Measurements from ENCODE around the gene HSPB9. TPM values are rescaled to one million over a fixed set of nuclear protein-coding genes. Genes with fewer than 3 reads are reported as not detected.

The HSPB9 gene
- total RNA-seq, 1 donor from 2014 or later, result 0.36 TPM

DNA sequence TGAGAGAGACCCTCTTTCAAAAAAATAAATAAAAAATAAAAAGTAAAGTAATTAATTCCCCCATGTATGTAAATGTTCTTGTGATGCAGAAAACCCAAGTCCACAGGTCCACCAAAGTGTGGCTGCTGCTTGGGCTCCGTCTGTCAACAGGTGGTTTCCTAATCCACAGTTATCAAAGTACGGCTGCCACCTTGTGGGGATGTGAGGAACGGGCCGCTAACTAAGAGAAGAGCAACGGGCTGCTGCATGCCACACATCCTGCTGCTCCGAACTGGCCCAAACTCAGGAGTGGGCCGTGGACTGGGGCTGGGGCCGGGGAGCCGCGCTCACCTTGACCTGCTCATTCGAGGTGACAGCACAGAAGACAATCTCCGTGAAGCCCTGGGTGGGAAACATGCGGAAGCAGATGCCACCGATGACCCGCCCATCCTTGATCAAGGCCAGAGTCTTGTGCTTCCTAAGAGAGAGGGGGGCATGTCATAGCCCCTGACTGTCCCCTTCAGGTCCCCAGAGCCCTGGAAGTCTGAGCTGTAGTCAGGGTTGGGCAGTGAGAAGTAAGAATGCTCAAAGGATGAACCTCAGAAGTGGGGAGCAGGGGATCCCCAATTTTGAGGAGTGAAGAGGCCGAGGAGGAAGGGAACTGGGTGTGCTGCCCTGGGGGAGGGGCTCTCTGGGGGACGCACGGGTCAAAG is 5.8 kb upstream of the HSPB9 start:
- Mint-ChIP-seq H3K27ac (no peak overlapping the region), H3K4me3 (peak overlapping the region; percentile 47), H3K9me3 (no peaks in the 10 kb centered on the region), H3K4me1 (ENCODE audit: unreplicated experiment) (peaks cover 24% of the 10 kb centered on the region), H3K36me3 (peaks cover 6% of the 10 kb centered on the region), H3K27me3 (no peaks in the 10 kb centered on the region)
- TF ChIP-seq, protein P1, sequence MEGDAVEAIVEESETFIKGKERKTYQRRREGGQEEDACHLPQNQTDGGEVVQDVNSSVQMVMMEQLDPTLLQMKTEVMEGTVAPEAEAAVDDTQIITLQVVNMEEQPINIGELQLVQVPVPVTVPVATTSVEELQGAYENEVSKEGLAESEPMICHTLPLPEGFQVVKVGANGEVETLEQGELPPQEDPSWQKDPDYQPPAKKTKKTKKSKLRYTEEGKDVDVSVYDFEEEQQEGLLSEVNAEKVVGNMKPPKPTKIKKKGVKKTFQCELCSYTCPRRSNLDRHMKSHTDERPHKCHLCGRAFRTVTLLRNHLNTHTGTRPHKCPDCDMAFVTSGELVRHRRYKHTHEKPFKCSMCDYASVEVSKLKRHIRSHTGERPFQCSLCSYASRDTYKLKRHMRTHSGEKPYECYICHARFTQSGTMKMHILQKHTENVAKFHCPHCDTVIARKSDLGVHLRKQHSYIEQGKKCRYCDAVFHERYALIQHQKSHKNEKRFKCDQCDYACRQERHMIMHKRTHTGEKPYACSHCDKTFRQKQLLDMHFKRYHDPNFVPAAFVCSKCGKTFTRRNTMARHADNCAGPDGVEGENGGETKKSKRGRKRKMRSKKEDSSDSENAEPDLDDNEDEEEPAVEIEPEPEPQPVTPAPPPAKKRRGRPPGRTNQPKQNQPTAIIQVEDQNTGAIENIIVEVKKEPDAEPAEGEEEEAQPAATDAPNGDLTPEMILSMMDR (conservative IDR thresholded peaks at IDR 0.05), result peak; percentile 88
- no peak for DNase-seq (ENCODE audit: extremely low spot score, unreplicated experiment)

DNA sequence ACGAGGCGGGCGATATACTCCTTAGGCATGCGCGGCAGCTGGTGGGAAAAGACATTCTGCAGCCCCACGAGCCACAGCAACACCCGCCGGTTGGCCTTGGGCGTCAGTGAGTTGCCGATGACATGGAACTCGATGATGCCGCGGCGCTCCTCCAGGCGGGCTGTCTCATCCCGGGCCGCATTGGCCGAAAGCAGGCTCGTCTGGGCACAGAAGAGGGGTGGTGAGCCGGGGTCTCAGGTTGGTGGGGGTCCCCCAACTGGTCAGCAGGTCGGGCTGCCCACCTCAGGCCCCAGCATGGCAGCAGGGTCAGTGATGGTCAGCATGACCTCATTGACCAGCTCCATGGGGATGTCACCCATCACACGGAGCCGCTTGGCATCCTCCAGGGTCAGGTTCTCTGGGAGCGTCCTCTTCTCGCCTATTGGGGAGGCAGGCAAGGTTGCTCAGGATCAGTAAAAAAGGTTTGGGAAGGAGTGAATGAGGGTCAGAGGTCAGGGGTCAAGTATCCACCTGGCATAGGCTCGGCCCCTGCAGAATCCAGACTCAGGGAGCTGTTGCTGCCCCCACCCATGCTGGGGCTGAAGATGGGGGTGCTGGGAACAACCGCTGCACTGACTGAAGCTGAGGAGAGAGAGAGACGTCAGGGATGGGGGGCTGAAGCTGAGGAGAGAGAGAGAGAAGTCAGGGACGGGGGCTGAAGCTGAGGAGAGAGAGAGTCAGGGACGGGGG is 5.0 kb upstream of the HSPB9 start:
- Mint-ChIP-seq H3K4me1 (ENCODE audit: unreplicated experiment) (peaks cover 24% of the 10 kb centered on the region), H3K9me3 (no peaks in the 10 kb centered on the region), H3K36me3 (peaks cover 6% of the 10 kb centered on the region), H3K27me3 (no peaks in the 10 kb centered on the region), H3K27ac (no peak overlapping the region), H3K4me3 (peak overlapping the region; percentile 37)
- TF ChIP-seq, protein P1 (conservative IDR thresholded peaks at IDR 0.05), result no peak
- DNase-seq (ENCODE audit: extremely low spot score, unreplicated experiment), result no peak

DNA sequence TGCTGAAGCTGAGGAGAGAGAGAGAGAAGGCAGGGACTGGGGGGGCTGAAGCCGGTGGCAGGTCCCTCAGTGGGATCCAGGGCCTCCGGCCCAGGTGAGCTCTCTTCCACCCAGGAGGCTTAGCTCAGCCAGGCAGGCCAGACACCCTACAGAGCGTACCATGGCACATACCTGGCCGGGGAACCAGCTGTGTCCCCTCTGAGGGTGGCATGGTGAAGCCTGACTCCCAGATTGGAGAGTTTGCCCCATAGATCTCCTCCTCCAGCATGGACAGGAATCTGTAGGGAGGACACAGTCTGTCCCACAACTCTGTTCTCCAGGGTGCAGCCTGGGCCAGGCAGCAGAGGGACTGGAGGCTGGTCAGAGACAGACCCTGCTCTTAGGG is 4.5 kb upstream of the HSPB9 start:
- Mint-ChIP-seq H3K27me3 (no peaks in the 10 kb centered on the region), H3K27ac (peak overlapping the region; percentile 22), H3K4me1 (ENCODE audit: unreplicated experiment) (peaks cover 24% of the 10 kb centered on the region), H3K36me3 (peaks cover 6% of the 10 kb centered on the region), H3K4me3 (peak overlapping the region; percentile 34), H3K9me3 (no peaks in the 10 kb centered on the region)
- TF ChIP-seq, protein P1 (conservative IDR thresholded peaks at IDR 0.05), result no peak
- no peak for DNase-seq (ENCODE audit: extremely low spot score, unreplicated experiment)

DNA sequence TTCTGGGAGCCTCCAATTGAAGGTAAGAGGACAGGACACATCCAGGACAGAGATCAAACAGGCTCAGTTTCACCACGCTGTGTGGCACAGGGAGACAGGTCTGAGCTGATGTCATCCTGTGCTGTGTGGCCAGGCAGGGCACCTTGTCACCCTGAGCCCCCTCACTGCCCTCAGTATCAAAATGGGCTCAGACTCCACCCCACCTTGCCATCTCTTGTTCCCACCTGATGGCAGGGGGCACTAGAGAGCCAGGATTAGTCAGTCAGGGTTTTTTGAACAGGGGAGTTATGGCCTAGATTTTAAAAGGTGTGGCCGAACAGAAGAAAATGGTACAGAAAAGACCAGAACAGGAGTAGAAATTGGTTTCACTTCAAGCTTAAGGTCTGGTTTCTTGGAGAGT is 4.1 kb upstream of the HSPB9 start:
- TF ChIP-seq, protein P1 (conservative IDR thresholded peaks at IDR 0.05), result peak; percentile 42
- peak overlapping the region; percentile 22 for H3K27ac Mint-ChIP-seq
- peak overlapping the region; percentile 73 for H3K4me3 Mint-ChIP-seq
- DNase-seq (ENCODE audit: extremely low spot score, unreplicated experiment), result no peak
- H3K9me3 Mint-ChIP-seq, result no peaks in the 10 kb centered on the region
- peaks cover 6% of the 10 kb centered on the region for H3K36me3 Mint-ChIP-seq
- no peaks in the 10 kb centered on the region for H3K27me3 Mint-ChIP-seq
- H3K4me1 Mint-ChIP-seq (ENCODE audit: unreplicated experiment), result peaks cover 24% of the 10 kb centered on the region

DNA sequence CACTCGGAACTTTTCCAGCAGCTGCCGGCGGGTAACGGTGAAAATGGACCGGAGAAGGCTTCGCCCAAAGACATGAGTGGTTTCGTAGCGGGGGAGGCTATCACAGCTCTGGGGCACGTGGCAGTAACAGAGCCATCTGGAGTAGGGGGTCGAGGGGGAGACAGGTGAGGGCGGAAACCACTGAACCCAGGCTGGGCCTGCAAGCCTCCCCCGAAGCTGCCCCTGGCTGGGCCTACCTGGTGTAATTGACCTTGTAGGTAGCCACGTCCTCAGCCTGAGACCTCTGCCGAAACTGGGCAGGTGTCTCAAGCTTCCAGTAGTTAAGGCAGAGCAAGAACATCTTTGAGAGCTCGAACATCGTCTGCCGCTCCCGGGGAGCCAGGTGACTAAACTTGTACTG is 3.3 kb upstream of the HSPB9 start:
- peaks cover 24% of the 10 kb centered on the region for H3K4me1 Mint-ChIP-seq (ENCODE audit: unreplicated experiment)
- H3K27me3 Mint-ChIP-seq, result no peaks in the 10 kb centered on the region
- TF ChIP-seq, protein P1 (conservative IDR thresholded peaks at IDR 0.05), result no peak
- peaks cover 6% of the 10 kb centered on the region for H3K36me3 Mint-ChIP-seq
- H3K27ac Mint-ChIP-seq, result no peak overlapping the region
- H3K4me3 Mint-ChIP-seq, result peak overlapping the region; percentile 61
- no peak for DNase-seq (ENCODE audit: extremely low spot score, unreplicated experiment)
- no peaks in the 10 kb centered on the region for H3K9me3 Mint-ChIP-seq

Measured in type B pancreatic cell (in vitro differentiated cells).